ENCODE measurements around the gene EPS8L2.
"Not testable (repeated sequence)": the region's sequence is repeated elsewhere in the genome, so short reads cannot be mapped to it uniquely, and the experiment has no call there.

Gene EPS8L2

DNA sequence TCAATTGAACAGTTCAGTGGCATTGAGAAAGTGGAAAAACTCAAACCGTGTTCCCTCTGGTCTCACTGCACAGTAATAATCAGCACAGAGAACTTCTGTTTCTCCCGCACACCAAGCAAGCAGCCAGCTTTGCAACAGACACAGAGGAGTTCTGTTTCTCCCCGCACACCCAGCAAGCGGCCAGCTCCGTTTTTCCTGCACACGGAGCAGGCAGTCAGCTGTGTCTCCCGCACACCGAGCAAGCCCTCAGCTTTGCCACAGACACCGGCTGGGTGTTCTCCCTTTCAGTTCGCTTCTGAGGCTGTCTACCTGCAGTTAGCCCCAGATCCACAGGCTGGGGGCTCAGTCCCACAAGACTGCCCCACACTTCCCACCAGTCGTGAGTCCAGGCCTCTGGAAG, 31.3 kb downstream of the EPS8L2 start:
- no peak overlapping the region for H3K27ac ChIP-seq (ENCODE audit: low read length)
- no peak overlapping the region for H3K9ac ChIP-seq (ENCODE audit: low read depth, low read length)
- no peaks in the 10 kb centered on the region for H3K4me1 ChIP-seq (ENCODE audit: insufficient read depth, low read length)
- no peak overlapping the region for H3K4me3 ChIP-seq (ENCODE audit: low read length)
- H3K36me3 ChIP-seq (ENCODE audit: insufficient read depth, low read depth, low read length): no peaks in the 10 kb centered on the region
- no peaks in the 10 kb centered on the region for H3K27me3 ChIP-seq (ENCODE audit: insufficient read depth, low read length)
- H3K9me3 ChIP-seq (ENCODE audit: insufficient read depth, low read depth, low read length): no peaks in the 10 kb centered on the region

DNA sequence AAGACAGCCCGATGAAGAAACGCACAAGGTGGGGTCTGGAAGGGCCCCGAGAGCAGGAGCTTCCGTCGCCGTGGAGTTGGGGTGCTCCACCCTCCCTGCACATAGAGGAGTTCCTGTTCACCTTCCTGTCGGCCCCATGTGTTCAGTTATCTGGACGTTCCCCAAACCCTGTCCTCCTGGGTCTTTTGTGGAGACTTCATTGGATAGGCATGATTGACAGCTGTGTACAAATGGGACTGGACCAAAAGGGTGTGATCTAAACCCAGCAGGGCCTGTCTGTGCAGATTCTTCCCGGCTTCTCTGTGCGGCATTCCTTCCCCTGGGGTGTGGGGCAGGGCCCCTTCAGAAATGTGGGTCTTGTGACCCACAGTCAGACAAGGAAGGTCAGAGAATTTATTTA, 31.9 kb downstream of the EPS8L2 start:
- not testable (repeated sequence) for H3K36me3 ChIP-seq (ENCODE audit: insufficient read depth, low read depth, low read length); H3K4me3 ChIP-seq (ENCODE audit: low read length); H3K27ac ChIP-seq (ENCODE audit: low read length); H3K9ac ChIP-seq (ENCODE audit: low read depth, low read length); H3K4me1 ChIP-seq (ENCODE audit: insufficient read depth, low read length); H3K27me3 ChIP-seq (ENCODE audit: insufficient read depth, low read length); H3K9me3 ChIP-seq (ENCODE audit: insufficient read depth, low read depth, low read length)

DNA sequence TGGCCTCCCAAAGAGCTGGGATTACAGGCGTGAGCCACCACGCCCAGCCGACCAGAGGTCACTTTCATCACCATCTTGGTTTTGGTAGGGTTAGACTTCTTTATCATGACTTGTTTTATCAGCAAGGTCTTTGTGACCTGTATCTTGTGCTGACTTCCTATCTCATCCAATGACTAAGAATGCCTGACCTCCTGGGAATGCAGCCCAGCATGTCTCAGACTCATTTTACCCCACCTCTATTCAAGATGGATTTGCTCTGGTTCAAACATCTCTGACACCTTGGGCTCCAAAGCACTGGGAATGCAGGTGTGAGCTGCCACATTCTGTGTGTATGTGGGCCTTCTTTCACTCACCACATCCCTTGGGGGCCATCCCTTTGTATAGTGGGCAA, 36.1 kb downstream of the EPS8L2 start:
- no peaks in the 10 kb centered on the region for H3K9me3 ChIP-seq (ENCODE audit: insufficient read depth, low read depth, low read length)

DNA sequence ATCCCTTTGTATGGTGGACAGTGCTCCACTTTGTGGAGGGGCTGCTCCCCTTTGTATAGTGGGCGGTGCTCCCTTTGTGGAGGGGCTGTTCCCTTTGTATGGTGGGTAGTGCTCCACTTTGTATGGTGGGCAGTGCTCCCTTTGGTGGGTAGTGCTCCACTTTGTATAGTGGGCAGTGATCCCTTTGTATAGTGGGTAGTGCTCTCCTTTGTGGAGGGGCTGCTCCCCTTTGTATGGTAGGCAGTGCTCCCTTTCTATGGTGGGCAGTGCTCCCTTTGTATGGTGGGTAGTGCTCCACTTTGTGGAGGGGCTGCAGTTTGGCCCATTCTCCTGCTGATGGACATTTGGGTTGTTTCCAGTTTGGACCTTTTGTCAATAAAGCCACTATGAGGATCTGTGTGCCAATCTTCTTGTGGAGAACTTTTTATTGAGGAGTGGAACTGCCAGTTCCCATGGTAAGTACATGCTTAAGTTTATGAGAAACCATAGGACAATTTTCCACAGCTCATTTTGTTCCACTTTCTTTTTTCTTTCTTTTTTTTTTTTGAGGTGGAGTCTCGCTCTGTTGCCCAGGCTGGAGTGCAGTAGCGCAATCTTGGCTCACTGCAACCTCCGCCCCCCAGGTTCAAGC, 36.7 kb downstream of the EPS8L2 start:
- H3K9me3 ChIP-seq (ENCODE audit: insufficient read depth, low read depth, low read length): no peaks in the 10 kb centered on the region
- H3K9ac ChIP-seq (ENCODE audit: low read depth, low read length): no peak overlapping the region
- no peak overlapping the region for H3K27ac ChIP-seq (ENCODE audit: low read length)
- H3K36me3 ChIP-seq (ENCODE audit: insufficient read depth, low read depth, low read length): no peaks in the 10 kb centered on the region
- H3K27me3 ChIP-seq (ENCODE audit: insufficient read depth, low read length): no peaks in the 10 kb centered on the region
- H3K4me3 ChIP-seq (ENCODE audit: low read length): no peak overlapping the region
- H3K4me1 ChIP-seq (ENCODE audit: insufficient read depth, low read length): peaks cover 3% of the 10 kb centered on the region; the same call in 1 of the 2 replicates

More for the DNA sequence above, 36.1 kb downstream of the EPS8L2 start:
- Histone ChIP-seq H3K36me3 (ENCODE audit: insufficient read depth, low read depth, low read length) (no peaks in the 10 kb centered on the region), H3K4me3 (ENCODE audit: low read length) (no peak overlapping the region), H3K9ac (ENCODE audit: low read depth, low read length) (no peak overlapping the region), H3K27ac (ENCODE audit: low read length) (no peak overlapping the region), H3K27me3 (ENCODE audit: insufficient read depth, low read length) (no peaks in the 10 kb centered on the region), H3K4me1 (ENCODE audit: insufficient read depth, low read length) (peaks cover 3% of the 10 kb centered on the region; the same call in 1 of the 2 replicates)

DNA sequence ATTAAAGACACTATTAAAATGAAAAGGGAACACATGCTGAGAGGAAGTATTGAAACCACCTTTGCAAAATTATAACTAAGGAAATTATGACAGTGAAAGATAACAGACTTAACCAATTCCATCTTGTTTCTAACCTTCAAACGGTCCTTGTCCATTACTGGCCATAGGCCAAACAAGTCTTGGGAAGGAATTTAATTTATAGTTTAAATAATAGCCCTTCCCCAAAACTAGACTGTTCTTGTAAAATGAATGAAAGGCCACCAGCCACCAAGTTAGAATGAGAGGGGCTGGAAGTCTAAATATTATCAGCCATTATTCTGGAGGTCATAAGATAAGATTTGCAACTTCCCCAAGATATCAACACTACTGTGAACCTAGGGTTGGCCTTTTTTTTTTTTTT, 39.4 kb downstream of the EPS8L2 start:
- Histone ChIP-seq H3K27ac (ENCODE audit: low read length) (no peak overlapping the region), H3K9ac (ENCODE audit: low read depth, low read length) (peak overlapping the region; percentile 20; the same call in 1 of the 2 replicates), H3K9me3 (ENCODE audit: insufficient read depth, low read depth, low read length) (no peaks in the 10 kb centered on the region), H3K4me3 (ENCODE audit: low read length) (no peak overlapping the region), H3K27me3 (ENCODE audit: insufficient read depth, low read length) (no peaks in the 10 kb centered on the region), H3K36me3 (ENCODE audit: insufficient read depth, low read depth, low read length) (peaks cover 3% of the 10 kb centered on the region; the same call in 1 of the 2 replicates), H3K4me1 (ENCODE audit: insufficient read depth, low read length) (peaks cover 7% of the 10 kb centered on the region; the same call in 1 of the 2 replicates)

DNA sequence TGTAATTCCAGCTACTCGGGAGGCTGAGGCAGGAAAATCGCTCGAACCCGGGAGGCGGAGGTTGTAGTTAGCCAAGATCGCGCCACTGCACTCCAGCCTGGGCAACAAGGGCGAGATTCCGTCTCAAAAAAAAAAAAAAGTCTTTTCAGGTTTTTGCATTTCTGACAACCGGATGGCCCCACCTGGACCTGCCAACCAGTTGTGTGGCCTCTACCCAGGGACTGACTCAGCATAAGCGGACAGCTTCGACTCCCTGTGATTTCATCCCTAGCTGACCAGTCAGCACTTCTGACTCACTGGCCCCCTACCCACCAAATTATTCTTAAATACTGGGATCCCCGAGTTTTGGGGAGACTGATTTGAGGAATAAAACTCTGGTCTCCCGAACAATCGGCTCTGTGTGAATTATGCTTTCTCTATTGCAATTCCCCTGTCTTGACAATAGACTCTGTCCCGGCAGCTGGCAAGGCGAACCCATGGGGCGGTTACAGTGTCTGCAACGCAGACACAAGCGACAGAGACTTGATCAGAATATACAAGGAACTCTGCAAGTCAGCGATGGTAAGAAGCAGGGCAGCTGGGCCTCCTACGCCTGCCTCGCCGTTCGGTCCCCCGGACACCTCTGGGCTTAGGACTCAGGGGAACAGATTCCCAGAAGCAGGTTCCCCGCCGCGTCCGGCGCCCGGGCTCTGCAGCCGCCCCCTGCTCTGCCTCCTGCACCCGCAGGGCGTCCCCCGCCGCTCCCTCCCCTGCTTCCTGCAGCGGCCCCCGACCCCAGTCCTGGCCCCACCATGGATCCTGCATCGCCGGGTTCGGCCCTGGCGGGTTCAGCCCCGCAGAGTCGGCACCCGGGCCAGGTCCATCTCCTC, 40.5 kb downstream of the EPS8L2 start:
- peaks cover 7% of the 10 kb centered on the region; the same call in 1 of the 2 replicates for H3K4me1 ChIP-seq (ENCODE audit: insufficient read depth, low read length)
- no peaks in the 10 kb centered on the region for H3K27me3 ChIP-seq (ENCODE audit: insufficient read depth, low read length)
- peak overlapping the region; percentile 86 for H3K4me3 ChIP-seq (ENCODE audit: low read length)
- H3K27ac ChIP-seq (ENCODE audit: low read length): peak overlapping the region; percentile 87
- no peaks in the 10 kb centered on the region for H3K9me3 ChIP-seq (ENCODE audit: insufficient read depth, low read depth, low read length)
- H3K9ac ChIP-seq (ENCODE audit: low read depth, low read length): peak overlapping the region; percentile 94
- peaks cover 3% of the 10 kb centered on the region; the same call in 1 of the 2 replicates for H3K36me3 ChIP-seq (ENCODE audit: insufficient read depth, low read depth, low read length)

DNA sequence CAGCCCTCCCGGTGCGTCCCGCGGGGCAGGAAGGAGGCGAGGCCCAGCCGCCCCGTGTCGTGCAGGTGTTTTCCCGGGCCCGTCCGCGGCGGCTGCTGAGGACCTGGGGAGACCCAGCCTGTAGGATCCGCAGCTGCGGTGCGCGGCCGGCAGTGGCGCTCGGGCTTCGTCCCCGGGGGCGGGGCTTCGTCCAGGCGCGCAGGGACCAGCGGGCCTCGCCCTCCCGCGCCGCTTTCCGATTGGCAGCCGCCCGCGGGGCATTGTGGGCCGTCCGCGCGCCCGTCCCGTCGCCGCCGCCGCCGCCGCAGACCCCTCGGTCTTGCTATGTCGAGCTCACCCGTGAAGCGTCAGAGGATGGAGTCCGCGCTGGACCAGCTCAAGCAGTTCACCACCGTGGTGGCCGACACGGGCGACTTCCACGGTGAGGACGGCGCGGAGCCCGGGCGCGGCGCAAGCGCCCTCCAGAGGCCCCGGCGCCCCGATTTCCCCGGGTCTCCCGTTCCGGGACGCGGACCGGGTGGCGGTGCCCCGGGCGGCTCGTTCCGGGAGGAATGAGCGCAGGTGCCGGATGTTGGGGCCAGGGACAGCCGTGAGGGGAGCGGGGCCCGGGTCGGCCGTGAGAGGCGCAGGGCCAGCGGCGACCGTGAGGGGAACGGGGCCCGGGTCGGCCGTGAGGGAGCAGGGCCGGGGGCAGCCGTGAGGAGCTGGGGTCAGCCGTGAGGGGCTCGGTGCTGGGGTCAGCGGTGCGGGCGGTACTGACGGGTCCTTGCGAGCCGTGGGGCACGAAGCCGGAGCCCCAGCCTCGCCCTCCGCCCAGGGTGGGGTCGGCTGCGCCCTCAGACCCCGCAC, 41.4 kb downstream of the EPS8L2 start, which contains the start of gene TALDO1:
TSS of gene TALDO1 (plus strand) at position 307 of the 849 bp plus-strand sequence. CDS start at position 325, 18 bp downstream.
- H3K9ac ChIP-seq (ENCODE audit: low read depth, low read length): peak within 1 kb of the TSS; percentile 94
- peak within 1 kb of the TSS; percentile 86 for H3K4me3 ChIP-seq (ENCODE audit: low read length)
- peaks cover 7% of the 10 kb centered on the region; the same call in 1 of the 2 replicates for H3K4me1 ChIP-seq (ENCODE audit: insufficient read depth, low read length)
- peaks cover 5% of the 10 kb centered on the region; the same call in 1 of the 2 replicates for H3K36me3 ChIP-seq (ENCODE audit: insufficient read depth, low read depth, low read length)
- H3K27ac ChIP-seq (ENCODE audit: low read length): peak within 1 kb of the TSS; percentile 87
- no peaks in the 10 kb centered on the region for H3K9me3 ChIP-seq (ENCODE audit: insufficient read depth, low read depth, low read length)
- no peaks in the 10 kb centered on the region for H3K27me3 ChIP-seq (ENCODE audit: insufficient read depth, low read length)

DNA sequence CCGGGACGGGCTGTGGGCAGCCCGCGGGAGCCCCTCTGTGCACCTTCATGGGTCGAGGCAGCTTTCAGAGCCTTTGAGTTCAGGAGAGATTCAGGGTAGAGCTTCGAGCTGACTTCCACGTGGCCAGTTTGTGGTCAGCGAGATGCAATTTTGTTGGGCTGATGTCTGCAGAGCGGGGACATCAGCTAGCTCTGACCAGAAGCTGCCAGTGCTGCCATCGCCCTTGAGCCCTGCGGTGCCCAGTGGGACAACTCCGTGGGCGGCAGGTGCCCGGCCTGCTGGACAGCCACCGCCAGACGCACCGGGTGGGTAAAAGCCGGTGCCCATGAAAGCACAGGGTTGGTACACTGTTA, 42.0 kb downstream of the EPS8L2 start:
- no peaks in the 10 kb centered on the region for H3K9me3 ChIP-seq (ENCODE audit: insufficient read depth, low read depth, low read length)
- no peak overlapping the region for H3K27ac ChIP-seq (ENCODE audit: low read length)
- H3K4me1 ChIP-seq (ENCODE audit: insufficient read depth, low read length): peaks cover 7% of the 10 kb centered on the region; the same call in 1 of the 2 replicates
- H3K27me3 ChIP-seq (ENCODE audit: insufficient read depth, low read length): no peaks in the 10 kb centered on the region
- peak overlapping the region; percentile 86 for H3K4me3 ChIP-seq (ENCODE audit: low read length)
- H3K36me3 ChIP-seq (ENCODE audit: insufficient read depth, low read depth, low read length): peaks cover 9% of the 10 kb centered on the region; the same call in 1 of the 2 replicates
- H3K9ac ChIP-seq (ENCODE audit: low read depth, low read length): peak overlapping the region; percentile 94

DNA sequence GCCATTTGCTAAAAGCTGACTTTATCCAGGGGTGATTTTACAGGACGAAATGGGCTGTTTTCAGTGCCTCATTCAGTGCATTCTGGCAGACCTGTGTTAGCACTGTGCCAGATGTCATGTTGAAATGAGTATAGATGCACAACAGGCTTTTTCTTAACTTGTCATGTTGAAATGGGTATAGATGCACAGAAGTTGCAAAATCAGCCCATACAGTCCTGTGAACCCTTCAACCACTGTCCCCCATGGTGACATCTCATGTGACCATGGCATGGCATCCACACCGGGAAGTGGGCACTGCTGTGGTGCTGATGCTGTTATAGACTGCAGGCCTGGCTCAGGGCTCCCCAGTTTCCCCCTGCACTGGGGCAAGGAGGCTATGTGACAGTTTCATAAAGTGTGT, 43.7 kb downstream of the EPS8L2 start:
- Histone ChIP-seq H3K27ac (ENCODE audit: low read length) (no peak overlapping the region), H3K36me3 (ENCODE audit: insufficient read depth, low read depth, low read length) (peaks cover 9% of the 10 kb centered on the region; the same call in 1 of the 2 replicates), H3K9ac (ENCODE audit: low read depth, low read length) (no peak overlapping the region), H3K4me1 (ENCODE audit: insufficient read depth, low read length) (peaks cover 7% of the 10 kb centered on the region; the same call in 1 of the 2 replicates), H3K9me3 (ENCODE audit: insufficient read depth, low read depth, low read length) (no peaks in the 10 kb centered on the region), H3K27me3 (ENCODE audit: insufficient read depth, low read length) (no peaks in the 10 kb centered on the region), H3K4me3 (ENCODE audit: low read length) (no peak overlapping the region)

DNA sequence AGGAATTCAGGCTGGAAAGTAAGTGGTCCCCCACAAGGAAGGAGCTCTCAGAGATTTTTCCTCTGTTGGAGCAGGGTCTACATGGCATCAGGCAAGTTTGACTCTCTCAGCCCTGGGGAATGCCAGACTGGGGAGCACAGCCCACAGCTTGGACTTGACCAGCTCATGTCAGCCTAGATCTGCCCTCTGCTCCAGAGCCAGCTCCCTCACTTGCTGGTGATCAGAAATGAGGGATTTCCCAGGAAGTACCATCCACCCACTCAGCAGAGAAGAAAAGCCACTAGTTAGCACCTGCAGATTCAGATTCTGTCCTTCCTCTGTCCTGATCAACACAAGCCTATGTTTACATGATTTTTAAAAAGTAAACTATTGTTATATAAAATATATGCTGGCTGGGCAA, 54.2 kb downstream of the EPS8L2 start:
- H3K27ac ChIP-seq (ENCODE audit: low read length): no peak overlapping the region
- no peaks in the 10 kb centered on the region for H3K9me3 ChIP-seq (ENCODE audit: insufficient read depth, low read depth, low read length)
- H3K36me3 ChIP-seq (ENCODE audit: insufficient read depth, low read depth, low read length): peaks cover 96% of the 10 kb centered on the region
- no peaks in the 10 kb centered on the region for H3K27me3 ChIP-seq (ENCODE audit: insufficient read depth, low read length)
- no peaks in the 10 kb centered on the region for H3K4me1 ChIP-seq (ENCODE audit: insufficient read depth, low read length)
- H3K4me3 ChIP-seq (ENCODE audit: low read length): no peak overlapping the region
- H3K9ac ChIP-seq (ENCODE audit: low read depth, low read length): no peak overlapping the region

DNA sequence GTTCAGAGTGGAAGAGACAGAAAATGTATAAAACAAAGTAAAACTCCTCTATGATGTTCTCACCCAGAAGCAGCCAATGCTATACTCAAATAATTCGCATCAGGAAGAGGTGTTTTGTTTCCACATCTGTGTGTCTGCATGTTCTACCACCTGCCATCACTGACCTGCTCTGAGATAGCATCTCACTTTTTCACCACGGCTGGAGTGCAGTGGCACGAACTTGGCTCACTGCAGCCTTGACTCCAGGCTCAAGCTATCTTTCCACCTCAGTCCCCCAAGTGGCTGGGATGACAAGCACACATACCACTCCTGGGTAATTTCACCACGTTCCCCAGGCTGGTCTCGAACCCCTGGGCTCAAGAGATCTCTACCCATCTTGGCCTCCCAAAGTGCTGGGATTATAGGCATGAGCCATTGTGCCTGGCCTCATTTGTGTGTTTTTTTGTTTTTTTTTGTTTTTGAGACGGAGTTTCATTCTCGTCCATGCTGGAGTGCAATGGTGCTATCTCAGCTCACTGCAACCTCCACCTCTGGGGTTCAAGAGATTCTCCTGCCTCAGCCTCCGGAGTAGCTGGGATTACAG, 55.6 kb downstream of the EPS8L2 start:
- no peak overlapping the region for H3K9ac ChIP-seq (ENCODE audit: low read depth, low read length)
- H3K4me1 ChIP-seq (ENCODE audit: insufficient read depth, low read length): no peaks in the 10 kb centered on the region
- no peaks in the 10 kb centered on the region for H3K27me3 ChIP-seq (ENCODE audit: insufficient read depth, low read length)
- H3K4me3 ChIP-seq (ENCODE audit: low read length): no peak overlapping the region
- H3K36me3 ChIP-seq (ENCODE audit: insufficient read depth, low read depth, low read length): peaks cover 96% of the 10 kb centered on the region
- H3K9me3 ChIP-seq (ENCODE audit: insufficient read depth, low read depth, low read length): no peaks in the 10 kb centered on the region
- no peak overlapping the region for H3K27ac ChIP-seq (ENCODE audit: low read length)
